ENCODE data around the gene WDR90.

The WDR90 gene

GRCh38 chr16:709566-710499 is 60.7 kb downstream of the WDR90 start:
- no peak for FAIRE-seq
- TF ChIP-seq POLR2A (IDR thresholded peaks at IDR 0.05; ENCODE audit: low read depth, low read length), result no peak
- DNase-seq (ENCODE audit: insufficient read length, low spot score), result peak; percentile 91

- DNase-seq (ENCODE audit: insufficient read length, low spot score) (no peak), FAIRE-seq (no peak)
- TF ChIP-seq POLR2A (IDR thresholded peaks at IDR 0.05; ENCODE audit: low read depth, low read length), result no peak
These were observed 61.4 kb downstream of the WDR90 start for GRCh38 chr16:710500-711075.

GRCh38 chr16:711084-711483 is 61.9 kb downstream of the WDR90 start:
- TF ChIP-seq POLR2A (IDR thresholded peaks at IDR 0.05; ENCODE audit: low read depth, low read length), result no peak
- DNase-seq (ENCODE audit: insufficient read length, low spot score) (no peak), FAIRE-seq (no peak)

GRCh38 chr16:711548-712320 is 62.6 kb downstream of the WDR90 start:
- no peak for TF ChIP-seq POLR2A (IDR thresholded peaks at IDR 0.05; ENCODE audit: low read depth, low read length)
- FAIRE-seq (no peak), DNase-seq (ENCODE audit: insufficient read length, low spot score) (peak; percentile 93)

- FAIRE-seq (peak; percentile 93), DNase-seq (ENCODE audit: insufficient read length, low spot score) (peak; percentile 96)
These were observed 63.6 kb downstream of the WDR90 start for GRCh38 chr16:712740-713250.

- DNase-seq (ENCODE audit: insufficient read length, low spot score), result no peak
- no peak for TF ChIP-seq POLR2A (IDR thresholded peaks at IDR 0.05; ENCODE audit: low read depth, low read length)
- no peak for FAIRE-seq
These were observed 64.9 kb downstream of the WDR90 start for GRCh38 chr16:714079-714478.

- FAIRE-seq (no peak), DNase-seq (ENCODE audit: insufficient read length, low spot score) (peak; percentile 93)
- TF ChIP-seq POLR2A (IDR thresholded peaks at IDR 0.05; ENCODE audit: low read depth, low read length), result 0 out of 2 replicates have a peak, but pooled peaks have one; percentile 16
These were observed 65.7 kb downstream of the WDR90 start, which contains the start of gene METRN for GRCh38 chr16:714558-715476. METRN (plus strand) TSS chr16:715118; CDS start chr16:715290, 172 bp downstream.

- no peak for TF ChIP-seq POLR2A (IDR thresholded peaks at IDR 0.05; ENCODE audit: low read depth, low read length)
- DNase-seq (ENCODE audit: insufficient read length, low spot score) (no peak), FAIRE-seq (no peak)
These were observed 66.5 kb downstream of the WDR90 start for GRCh38 chr16:715477-716199.

- no peak for TF ChIP-seq POLR2A (IDR thresholded peaks at IDR 0.05; ENCODE audit: low read depth, low read length)
- peak; percentile 85 for DNase-seq (ENCODE audit: insufficient read length, low spot score)
- FAIRE-seq, result no peak
These were observed 67.0 kb downstream of the WDR90 start for GRCh38 chr16:716200-716568.

GRCh38 chr16:716768-717325 is 67.7 kb downstream of the WDR90 start:
- DNase-seq (ENCODE audit: insufficient read length, low spot score), result no peak
- FAIRE-seq, result no peak
- TF ChIP-seq POLR2A (IDR thresholded peaks at IDR 0.05; ENCODE audit: low read depth, low read length), result no peak
